IPS DF 6.9 (cell line): ENCODE results near the gene SRRM3.
"Not testable (repeated sequence)": the region's sequence is repeated elsewhere in the genome, so short reads cannot be mapped to it uniquely, and the experiment has no call there.

Experiments
- DNase-seq: peaks from one replicate; pipeline ENCODE4 v3.0.0-alpha.2; 2013; ENCODE audit warnings: low read depth, low spot score
- H3K27ac ChIP-seq: one replicate; pipeline ENCODE4 v1.5.1; 2013; ENCODE audit warnings: low read length, control low read depth
- H3K27me3 ChIP-seq: 2 replicates; pipeline ENCODE4 v1.6.1; 2013; ENCODE audit warnings: mild to moderate bottlenecking, low read length; ENCODE audit not compliant: control insufficient read depth, insufficient read depth
- H3K36me3 ChIP-seq: 2 replicates; pipeline ENCODE4 v1.6.1; 2013; ENCODE audit warnings: low read length; ENCODE audit not compliant: control insufficient read depth, insufficient read depth
- H3K4me1 ChIP-seq: 2 replicates; pipeline ENCODE4 v1.6.1; 2013; ENCODE audit warnings: low read length; ENCODE audit not compliant: control insufficient read depth, insufficient read depth
- H3K4me3 ChIP-seq: 2 replicates; pipeline ENCODE4 v1.5.1; 2013; ENCODE audit warnings: mild to moderate bottlenecking, low read length
- H3K9me3 ChIP-seq: 2 replicates; pipeline ENCODE4 v1.6.1; 2013; ENCODE audit warnings: low read length, inconsistent platforms; ENCODE audit not compliant: control insufficient read depth, insufficient read depth
- WGBS: extraction: QIAGEN DNeasy Blood & Tissue Kit; methylation state at CpG from one replicate; pipeline ENCODE4 v1.1.7; 2013; ENCODE audit warnings: mixed read lengths, missing lambda C conversion rate; ENCODE audit not compliant: insufficient read length, insufficient coverage; 5-methylcytosine and 5-hydroxymethylcytosine counted together

The SRRM3 gene

DNA sequence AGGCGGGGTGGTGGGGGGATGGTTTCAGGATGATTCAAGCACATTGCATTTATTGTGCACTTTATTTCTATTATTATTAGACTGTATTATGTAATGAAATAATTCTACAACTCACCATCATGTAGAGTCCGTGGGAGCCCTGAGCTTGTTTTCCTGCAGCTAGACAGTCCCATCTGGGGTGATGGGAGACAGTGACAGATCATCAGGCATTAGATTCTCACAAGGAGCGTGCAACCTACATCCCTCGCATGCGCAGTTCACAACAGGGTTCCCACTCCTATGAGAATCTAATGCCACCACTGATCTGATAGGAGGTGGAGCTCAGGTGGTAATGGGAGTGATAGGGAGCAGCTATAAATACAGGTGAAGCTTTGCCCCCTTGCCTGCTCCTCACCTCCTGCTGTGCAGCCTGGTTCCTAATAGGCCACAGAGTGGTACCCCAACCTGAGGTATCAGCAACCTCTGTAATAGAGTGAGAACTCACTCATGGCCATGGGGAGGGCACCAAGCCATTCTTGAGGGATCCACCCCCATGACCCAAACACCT, 40.9 kb downstream of the SRRM3 start:
- H3K4me3 ChIP-seq, H3K27me3 ChIP-seq, DNase-seq, H3K9me3 ChIP-seq, H3K4me1 ChIP-seq, H3K36me3 ChIP-seq, H3K27ac ChIP-seq: not testable (repeated sequence)
- no CpG with 5 or more reads among the region's 5 CpGs for WGBS

DNA sequence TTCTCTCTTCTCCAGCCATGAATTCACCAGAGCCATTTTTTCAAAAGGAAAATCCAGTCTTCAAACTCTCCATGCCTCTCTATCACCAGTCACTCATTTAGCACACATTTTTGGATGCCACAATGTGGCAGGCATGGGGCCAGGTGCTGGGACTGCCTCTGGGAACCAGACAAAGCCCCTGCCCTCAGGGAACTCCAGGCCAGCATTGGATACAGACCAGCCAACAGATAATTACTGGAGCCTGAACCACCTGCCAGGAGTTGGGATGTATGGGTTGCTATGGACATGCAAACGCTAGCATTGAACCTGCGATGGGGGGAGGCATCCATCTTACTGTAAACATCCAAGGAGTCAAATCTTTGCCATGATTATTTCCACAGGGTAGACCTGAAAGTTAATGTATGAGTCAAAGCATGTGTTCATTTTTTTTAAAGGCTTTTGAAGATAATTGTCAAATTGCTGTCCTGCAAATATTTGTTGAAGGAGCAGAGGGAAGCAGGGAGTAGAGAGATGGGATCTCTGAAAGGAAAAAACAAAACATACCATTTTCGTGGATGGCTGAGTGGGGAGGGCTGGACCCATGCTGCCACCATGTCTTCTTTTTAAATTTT, 43.2 kb downstream of the SRRM3 start:
- Histone ChIP-seq H3K9me3 (no peaks in the 10 kb centered on the region), H3K4me3 (no peak overlapping the region), H3K27me3 (no peaks in the 10 kb centered on the region), H3K4me1 (peaks cover 1% of the 10 kb centered on the region), H3K27ac (no peak overlapping the region), H3K36me3 (no peaks in the 10 kb centered on the region)
- WGBS, result no CpG with 5 or more reads among the region's 3 CpGs
- DNase-seq, result no peak

DNA sequence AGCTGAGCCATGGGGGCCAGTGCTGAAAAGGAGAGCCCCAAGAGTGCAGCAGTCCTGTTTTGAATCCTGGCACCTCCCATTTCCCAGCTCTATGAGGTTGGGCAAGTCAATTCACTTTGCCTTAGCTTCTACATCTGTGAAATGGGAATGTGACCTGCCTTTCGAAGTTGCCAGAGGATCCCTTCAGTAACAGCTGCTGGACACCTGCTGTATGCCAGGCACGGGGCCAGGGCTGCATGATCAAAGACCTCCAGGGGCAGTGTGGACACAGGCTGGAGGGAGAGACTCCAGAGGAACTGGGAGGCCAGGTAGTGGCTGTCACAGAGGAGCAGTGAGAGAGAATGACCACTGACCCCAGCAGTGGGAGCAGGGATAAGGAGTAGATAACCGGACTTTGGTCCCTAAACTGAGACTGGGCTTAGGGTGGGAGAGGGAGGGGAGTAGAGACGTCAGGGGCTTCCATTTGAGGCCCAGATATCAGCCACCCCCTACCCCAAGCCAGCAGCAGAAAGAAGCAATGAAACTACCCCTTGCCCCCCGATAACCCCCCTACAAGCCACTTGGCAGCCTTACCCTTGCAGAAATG, 45.2 kb downstream of the SRRM3 start:
- no peak for DNase-seq
- no peaks in the 10 kb centered on the region for H3K36me3 ChIP-seq
- no CpG with 5 or more reads among the region's 5 CpGs for whole genome bisulfite sequencing
- H3K27ac ChIP-seq, result no peak overlapping the region
- H3K4me3 ChIP-seq, result no peak overlapping the region
- H3K9me3 ChIP-seq, result no peaks in the 10 kb centered on the region
- peaks cover 1% of the 10 kb centered on the region for H3K4me1 ChIP-seq
- no peaks in the 10 kb centered on the region for H3K27me3 ChIP-seq

DNA sequence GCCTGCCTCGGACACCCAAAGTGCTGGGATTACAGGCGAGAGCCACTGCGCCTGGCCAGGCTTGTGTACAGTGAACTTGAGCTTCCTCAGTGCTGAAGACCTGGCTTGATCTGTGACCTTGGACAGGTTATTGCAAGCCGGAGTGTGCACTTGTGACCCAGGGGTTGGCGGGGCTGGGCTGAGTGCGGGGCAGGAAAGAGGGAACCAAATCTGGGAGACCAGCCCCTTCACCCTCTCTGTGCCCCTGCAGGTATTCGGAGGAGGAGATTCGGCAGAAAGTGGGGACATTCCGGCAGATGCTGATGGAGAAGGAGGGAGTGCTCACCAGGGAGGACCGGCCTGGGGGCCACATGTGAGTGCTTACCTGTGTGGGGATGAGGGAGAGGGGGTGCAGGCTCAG, 46.2 kb downstream of the SRRM3 start:
- H3K9me3 ChIP-seq, result no peaks in the 10 kb centered on the region

DNA sequence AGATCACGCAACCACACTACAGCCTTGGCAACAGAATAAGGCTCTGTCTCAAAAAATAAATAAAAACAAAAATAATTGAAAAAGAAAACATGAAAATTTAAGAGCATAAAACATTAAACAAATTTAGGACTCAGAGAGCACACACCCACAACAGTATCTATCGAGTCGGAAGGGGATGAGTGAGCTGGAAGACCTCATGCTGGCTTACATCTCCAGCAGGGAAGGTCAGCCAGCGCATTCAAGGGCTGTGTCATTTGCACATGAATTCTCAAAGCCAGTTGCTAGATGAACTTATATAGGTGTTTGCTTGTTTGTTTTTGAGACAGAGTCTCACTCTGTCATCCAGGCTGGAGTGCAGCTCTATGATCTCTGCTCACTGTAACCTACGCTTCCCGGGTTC, 50.3 kb downstream of the SRRM3 start:
- H3K27ac ChIP-seq, result no peak overlapping the region
- no peaks in the 10 kb centered on the region for H3K27me3 ChIP-seq
- no peak overlapping the region for H3K4me3 ChIP-seq
- WGBS, result no CpG with 5 or more reads among the region's 6 CpGs
- no peaks in the 10 kb centered on the region for H3K36me3 ChIP-seq
- no peaks in the 10 kb centered on the region; the same call in 1 of the 2 replicates for H3K4me1 ChIP-seq
- DNase-seq, result no peak
- no peaks in the 10 kb centered on the region for H3K9me3 ChIP-seq

More for the DNA sequence above, 46.2 kb downstream of the SRRM3 start:
- Histone ChIP-seq H3K27ac (no peak overlapping the region), H3K36me3 (no peaks in the 10 kb centered on the region), H3K4me3 (no peak overlapping the region), H3K4me1 (peaks cover 1% of the 10 kb centered on the region), H3K27me3 (no peaks in the 10 kb centered on the region)
- no peak for DNase-seq
- WGBS, result no CpG with 5 or more reads among the region's 10 CpGs

DNA sequence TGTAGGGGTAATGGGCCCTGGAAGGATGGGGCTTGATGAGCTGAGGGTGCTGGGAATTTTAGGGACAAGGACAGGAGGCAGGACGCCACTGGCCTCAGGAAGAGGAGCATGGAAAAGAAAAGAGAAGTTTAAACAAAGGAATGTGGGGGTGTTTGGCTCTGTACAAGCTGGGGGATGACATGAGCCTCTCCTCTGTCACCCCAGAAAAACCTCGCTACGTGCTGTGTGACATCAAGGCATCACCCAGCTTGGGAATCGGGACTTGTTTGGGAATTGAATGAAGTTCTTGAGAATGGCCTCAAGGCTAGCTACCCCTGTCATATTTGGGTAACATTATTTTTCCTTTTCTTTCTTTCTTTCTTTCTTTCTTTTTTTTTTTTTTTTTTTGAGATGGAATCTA, 53.1 kb downstream of the SRRM3 start:
- no peaks in the 10 kb centered on the region for H3K36me3 ChIP-seq
- no peak overlapping the region for H3K27ac ChIP-seq
- H3K4me1 ChIP-seq, result no peaks in the 10 kb centered on the region
- DNase-seq, result no peak
- H3K4me3 ChIP-seq, result no peak overlapping the region
- no peaks in the 10 kb centered on the region for H3K27me3 ChIP-seq
- WGBS, result no CpG with 5 or more reads among the region's 4 CpGs
- no peaks in the 10 kb centered on the region for H3K9me3 ChIP-seq

DNA sequence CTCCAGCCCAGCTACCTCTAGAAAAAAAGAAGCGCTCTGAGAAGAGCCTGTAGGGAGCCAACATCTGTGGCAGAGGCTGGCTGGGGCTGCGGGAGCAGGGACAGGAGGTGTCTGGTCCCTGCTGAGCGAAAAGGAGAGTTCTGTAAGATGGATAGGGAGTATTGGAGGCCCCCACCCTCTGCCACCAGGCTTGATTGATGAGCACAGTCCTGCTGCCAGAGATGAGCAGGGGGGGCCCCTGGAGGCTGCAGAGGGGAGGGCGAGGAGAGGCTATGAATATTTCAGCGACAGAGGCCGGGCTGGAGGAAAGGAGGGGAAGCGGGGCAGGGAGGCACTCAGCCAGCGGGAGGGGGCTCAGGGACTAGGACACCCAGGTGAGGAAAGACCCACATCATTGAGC, 56.3 kb downstream of the SRRM3 start:
- Histone ChIP-seq H3K4me3 (no peak overlapping the region), H3K9me3 (no peaks in the 10 kb centered on the region), H3K4me1 (peaks cover 4% of the 10 kb centered on the region), H3K27me3 (no peaks in the 10 kb centered on the region), H3K36me3 (no peaks in the 10 kb centered on the region), H3K27ac (no peak overlapping the region)
- no CpG with 5 or more reads among the region's 8 CpGs for WGBS
- DNase-seq, result no peak

DNA sequence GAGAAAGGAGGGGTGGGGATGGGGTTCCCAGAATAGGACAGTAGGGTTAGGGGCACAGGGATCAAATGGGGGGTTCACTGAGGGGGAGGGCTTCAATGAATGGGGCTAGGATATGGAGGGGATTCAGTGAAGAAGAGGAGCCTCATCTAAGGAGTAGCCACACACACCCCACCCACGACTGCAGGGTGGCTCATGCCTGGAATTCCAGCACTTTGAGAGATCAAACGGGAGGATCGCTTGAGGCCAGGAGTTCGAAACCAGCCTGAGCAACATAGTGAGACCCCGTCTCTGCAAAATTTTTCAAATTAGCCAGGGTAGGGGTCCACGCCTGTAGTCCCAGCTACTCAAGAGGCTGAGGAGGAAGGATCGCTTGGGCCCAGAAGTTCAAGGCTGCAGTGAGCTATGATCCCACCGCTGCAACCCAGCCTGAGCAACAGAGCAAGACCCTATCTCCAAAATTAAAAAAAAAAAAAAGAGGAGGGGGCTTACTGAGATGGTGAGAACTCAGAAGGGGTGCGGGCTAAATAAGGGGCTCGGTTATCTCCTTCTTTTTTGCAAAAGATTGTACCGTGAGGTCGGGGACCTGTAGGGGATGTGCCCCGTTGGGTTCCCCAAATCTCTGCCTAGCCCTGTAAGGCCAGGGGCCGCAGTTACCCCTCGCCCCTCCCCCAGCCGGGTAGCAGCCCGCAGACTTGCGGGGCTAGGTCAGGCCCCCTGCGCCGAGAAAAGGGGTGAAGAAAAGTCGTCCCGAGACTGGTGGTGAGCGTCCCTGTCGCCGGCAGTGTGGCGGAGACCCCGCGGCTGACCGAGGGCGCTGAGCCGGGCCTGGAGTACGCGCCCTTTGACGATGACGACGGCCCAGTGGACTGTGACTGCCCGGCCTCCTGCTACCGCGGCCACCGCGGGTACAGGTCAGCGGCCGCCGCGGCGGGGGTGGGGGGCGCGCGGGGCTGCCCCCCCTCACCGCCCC, 57.7 kb downstream of the SRRM3 start:
- no peak overlapping the region for H3K27ac ChIP-seq
- DNase-seq, result no peak

DNA sequence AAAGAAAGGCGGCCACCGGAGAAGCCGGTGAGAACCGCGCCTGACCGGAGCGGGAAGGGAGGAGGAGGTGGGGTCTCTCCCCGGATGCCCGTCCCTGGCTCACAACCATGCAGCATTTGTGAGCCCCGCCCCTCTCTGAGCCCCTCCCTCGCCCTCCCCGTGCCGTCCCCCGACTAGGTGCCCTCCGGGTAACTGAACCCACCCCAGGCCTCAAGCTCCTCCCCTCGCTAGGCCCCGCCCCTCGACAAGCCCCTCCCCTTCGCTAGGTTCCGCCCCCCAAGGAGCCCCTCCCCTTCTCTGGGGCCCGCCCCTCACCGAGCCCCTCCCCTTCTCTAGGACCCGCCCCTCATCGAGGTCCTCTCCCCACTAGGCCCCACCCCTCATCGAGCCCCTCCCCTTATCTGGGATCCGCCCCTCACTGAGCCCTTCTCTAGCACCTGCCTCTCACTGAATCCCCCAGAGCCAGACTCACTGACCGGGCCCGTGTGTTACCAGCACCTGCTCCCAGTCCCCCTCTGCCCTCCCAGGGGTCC, 58.5 kb downstream of the SRRM3 start:
- no CpG with 5 or more reads among the region's 28 CpGs for WGBS
- peak; percentile 66 for DNase-seq
- H3K27me3 ChIP-seq, result no peaks in the 10 kb centered on the region
- peak overlapping the region; percentile 40; the same call in 1 of the 2 replicates for H3K4me3 ChIP-seq
- H3K9me3 ChIP-seq, result no peaks in the 10 kb centered on the region
- no peaks in the 10 kb centered on the region for H3K36me3 ChIP-seq
- no peak overlapping the region for H3K27ac ChIP-seq
- H3K4me1 ChIP-seq, result peaks cover 4% of the 10 kb centered on the region

More for the DNA sequence above, 57.7 kb downstream of the SRRM3 start:
- WGBS, result no CpG with 5 or more reads among the region's 50 CpGs
- peaks cover 4% of the 10 kb centered on the region for H3K4me1 ChIP-seq
- H3K4me3 ChIP-seq, result peak overlapping the region; percentile 40
- no peaks in the 10 kb centered on the region for H3K36me3 ChIP-seq
- no peaks in the 10 kb centered on the region for H3K27me3 ChIP-seq
- H3K9me3 ChIP-seq, result no peaks in the 10 kb centered on the region

DNA sequence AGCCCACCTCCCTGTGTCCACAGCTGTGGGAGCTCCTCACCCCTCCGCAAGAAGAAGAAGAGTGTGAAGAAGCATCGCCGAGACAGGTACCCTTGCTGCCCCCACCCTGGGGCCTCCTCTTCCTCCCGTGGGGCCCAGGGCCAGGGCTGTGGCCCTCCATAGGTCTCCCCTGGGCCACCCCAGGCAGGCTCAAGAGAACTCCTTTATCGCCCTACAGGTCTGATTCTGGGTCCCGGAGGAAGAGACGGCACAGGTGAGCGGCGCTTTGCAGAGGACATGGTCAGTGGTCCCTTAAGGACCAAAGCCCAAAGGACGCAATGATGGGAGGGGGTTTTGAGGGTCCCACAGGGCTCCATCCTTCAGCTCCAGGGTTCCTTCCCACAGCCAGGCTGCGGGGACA, 59.6 kb downstream of the SRRM3 start:
- no CpG with 5 or more reads among the region's 11 CpGs for WGBS
- Histone ChIP-seq H3K27ac (no peak overlapping the region), H3K9me3 (no peaks in the 10 kb centered on the region), H3K4me3 (no peak overlapping the region), H3K36me3 (no peaks in the 10 kb centered on the region), H3K27me3 (no peaks in the 10 kb centered on the region), H3K4me1 (peaks cover 4% of the 10 kb centered on the region)
- no peak for DNase-seq
